Erythroblast (primary cell): ENCODE results near the gene GNG13.

Experiments
- DNase-seq, 2 experiments: peaks; one replicate each; lab custom pipeline; 2025; lab: John Stamatoyannopoulos, UW
- GATA1 ChIP-seq: IDR thresholded peaks from 2 replicates; pipeline ENCODE4 v1.6.1; 2011; ENCODE audit warnings: low read depth, mild to moderate bottlenecking, control low read depth, low read length, moderate library complexity
- POLR2A ChIP-seq: IDR thresholded peaks from 2 replicates; pipeline ENCODE4 v1.6.1; 2011; ENCODE audit warnings: mild to moderate bottlenecking, low read length

The GNG13 gene

GRCh38 chr16:787978-788398, 12.5 kb downstream of the GNG13 start, which contains the start of gene RPUSD1:
Gene RPUSD1, minus strand, starts transcription at chr16:788381. Its CDS starts 644 bp downstream, at chr16:787737.
- peak in 1 of 2 experiments; percentile 72 for DNase-seq
- TF ChIP-seq GATA1: no peak
- no peak for TF ChIP-seq POLR2A

- TF ChIP-seq GATA1 (no peak), POLR2A (no peak)
- DNase-seq: no peak
These were observed 13.1 kb downstream of the GNG13 start for GRCh38 chr16:787321-787966.

- TF ChIP-seq GATA1 (no peak), POLR2A (no peak)
- DNase-seq: peak; percentile 73 to 84
These were observed 14.7 kb downstream of the GNG13 start for GRCh38 chr16:785563-786535.

- no peak for DNase-seq
- TF ChIP-seq GATA1 (no peak), POLR2A (no peak)
These were observed 16.1 kb downstream of the GNG13 start for GRCh38 chr16:784431-784830.

- DNase-seq: peak; percentile 56 to 75
- TF ChIP-seq GATA1: no peak
- TF ChIP-seq POLR2A: no peak
These were observed 17.0 kb downstream of the GNG13 start for GRCh38 chr16:783404-784161.

GRCh38 chr16:782766-783403, 17.6 kb downstream of the GNG13 start:
- no peak for TF ChIP-seq POLR2A
- no peak for DNase-seq

- no peak for TF ChIP-seq GATA1
- TF ChIP-seq POLR2A: no peak
These were observed 18.3 kb downstream of the GNG13 start for GRCh38 chr16:782258-782657.

GRCh38 chr16:781346-782010, 19.1 kb downstream of the GNG13 start:
- TF ChIP-seq GATA1: no peak
- DNase-seq: no peak

More at GRCh38 chr16:782258-782657, 18.3 kb downstream of the GNG13 start:
- DNase-seq: no peak

GRCh38 chr16:780296-780695, 20.2 kb downstream of the GNG13 start:
- TF ChIP-seq GATA1 (no peak), POLR2A (no peak)
- no peak for DNase-seq

GRCh38 chr16:779561-779960, 21.0 kb downstream of the GNG13 start:
- no peak for DNase-seq
- no peak for TF ChIP-seq GATA1
- no peak for TF ChIP-seq POLR2A

GRCh38 chr16:778909-779527, 21.5 kb downstream of the GNG13 start:
- no peak for TF ChIP-seq POLR2A
- no peak for TF ChIP-seq GATA1
- DNase-seq: no peak

- TF ChIP-seq GATA1 (no peak), POLR2A (no peak)
- no peak for DNase-seq
These were observed 22.1 kb downstream of the GNG13 start for GRCh38 chr16:778447-778846.
